Spinal cord (tissue), 10 donors: ENCODE results near the gene ZNF846. TPM values are rescaled to one million over a fixed set of nuclear protein-coding genes. Genes with fewer than 3 reads are reported as not detected.

Source experiments
- DNase-seq, 6 donors: peaks; one replicate each; pipeline versions ENCODE4 v3.0.0 to v3.0.0-alpha.2; 2013 to 2015; ENCODE audit warnings: low spot score in 6 of 6, low read depth in 4 of 6
- H3K27ac ChIP-seq: one replicate; pipeline ENCODE4 v1.5.1; 2013; ENCODE audit warnings: low read depth, low read length, control low read depth
- H3K27me3 ChIP-seq: one replicate; pipeline ENCODE4 v1.6.1; 2013; ENCODE audit warnings: low read length; ENCODE audit not compliant: control insufficient read depth, insufficient read depth
- H3K36me3 ChIP-seq: one replicate; pipeline ENCODE4 v1.6.1; 2013; ENCODE audit warnings: low read length; ENCODE audit not compliant: control insufficient read depth, insufficient read depth
- H3K4me1 ChIP-seq: one replicate; pipeline ENCODE4 v1.6.1; 2013; ENCODE audit warnings: low read length; ENCODE audit not compliant: control insufficient read depth, insufficient read depth
- H3K4me3 ChIP-seq: one replicate; pipeline ENCODE4 v1.5.1; 2013; ENCODE audit warnings: low read depth, low read length, control low read depth
- H3K9me3 ChIP-seq: one replicate; pipeline ENCODE4 v1.6.1; 2013; ENCODE audit warnings: low read length; ENCODE audit not compliant: control insufficient read depth, insufficient read depth
- WGBS: methylation state at CpG from one replicate; pipeline ENCODE4 v1.1.5; 2013; ENCODE audit warnings: missing lambda C conversion rate; ENCODE audit not compliant: insufficient coverage; 5-methylcytosine and 5-hydroxymethylcytosine counted together
- polyA plus RNA-seq, 2 donors: library from polyadenylated mRNA; unstranded; fragments of 120-200 nt; gene quantifications; one replicate each; pipeline ENCODE4 v1.2.1, GENCODE V29; 2013; ENCODE audit not compliant: insufficient read length in 2 of 2
- total RNA-seq, 2 donors: library from RNA; depleted of rRNA in 1 of 2; stranded (reverse); fragments of 120-200 nt in 1 of 2; fragments of >200 nt in 1 of 2; gene quantifications; one replicate each; pipeline versions ENCODE4 v1.2.3 to v1.2.4, GENCODE V29; 2013 to 2014
- donor health status: healthy.

ZNF846 gene
- total and polyA plus RNA-seq, 4 donors: 16.5 to 36.6 (median 27.0) TPM

DNA sequence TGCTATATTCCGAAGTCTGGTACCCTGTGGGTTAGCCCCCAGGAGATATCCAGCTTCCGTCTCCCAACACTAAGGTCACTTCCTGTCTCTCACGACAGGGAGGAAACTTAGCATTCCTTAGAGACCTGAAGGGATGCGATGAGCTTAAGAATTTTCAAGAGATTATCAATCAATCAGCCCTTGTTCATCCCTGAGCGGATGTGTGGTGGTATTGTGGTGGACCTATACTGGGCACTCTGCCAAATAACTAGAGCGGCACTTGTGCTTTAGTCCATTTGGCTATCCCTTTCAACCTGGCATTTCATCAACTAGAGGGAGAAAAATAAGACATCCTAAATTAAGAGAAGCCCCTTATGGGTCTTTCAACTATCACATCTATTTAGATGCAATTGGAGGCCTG is 62.7 kb downstream of the ZNF846 start:
- no peaks in the 10 kb centered on the region for H3K9me3 ChIP-seq
- H3K4me3 ChIP-seq: no peak overlapping the region
- no CpG with 5 or more reads among the region's 6 CpGs for WGBS
- peak in 2 of 6 donors; percentile 15 to 42 for DNase-seq
- H3K27ac ChIP-seq: no peak overlapping the region
- H3K4me1 ChIP-seq: no peaks in the 10 kb centered on the region
- no peaks in the 10 kb centered on the region for H3K27me3 ChIP-seq
- no peaks in the 10 kb centered on the region for H3K36me3 ChIP-seq

DNA sequence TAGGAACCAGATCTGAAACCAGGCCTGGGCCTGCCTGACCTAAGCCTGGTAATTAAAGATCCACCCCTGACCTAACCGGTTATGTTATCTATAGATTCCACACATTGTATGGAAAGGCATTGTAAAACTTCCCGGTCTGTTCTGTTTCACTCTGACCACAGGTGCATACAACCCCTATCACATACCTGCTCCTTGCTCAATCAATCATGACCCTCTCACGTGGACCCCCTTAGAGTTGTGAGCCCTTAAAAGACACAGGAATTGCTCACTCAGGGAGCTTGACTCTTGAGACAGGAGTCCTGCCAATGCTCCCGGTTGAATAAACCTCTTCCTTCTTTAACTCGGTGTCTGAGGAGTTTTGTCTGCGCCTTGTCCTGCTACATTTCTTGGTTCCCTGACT is 66.4 kb downstream of the ZNF846 start:
- Histone ChIP-seq H3K27ac (no peak overlapping the region), H3K9me3 (no peaks in the 10 kb centered on the region), H3K4me3 (no peak overlapping the region), H3K36me3 (no peaks in the 10 kb centered on the region), H3K4me1 (no peaks in the 10 kb centered on the region), H3K27me3 (no peaks in the 10 kb centered on the region)
- no peak for DNase-seq
- WGBS: 89% methylated on average over 5 of the region's 6 CpGs

Other genes with a start within 250 kb of the ZNF846 start
- 10 to 100 TPM; 27.2 to 28.7 TPM for gene ZNF426, start 230.1 kb downstream of the ZNF846 start, total RNA-seq
- 10 to 100 TPM; 13.1 to 14.9 TPM for gene ZNF426, start 230.1 kb downstream of the ZNF846 start, polyA plus RNA-seq
- 10 to 100 TPM; 46.2 to 54.9 TPM for gene ZNF121, start 184.2 kb downstream of the ZNF846 start, total RNA-seq
- 10 to 100 TPM; 13.7 to 17.8 TPM for gene ZNF121, start 184.2 kb downstream of the ZNF846 start, polyA plus RNA-seq
- gene ZNF561, start 147.5 kb downstream of the ZNF846 start, total RNA-seq: 10 to 100 TPM; 37.4 to 46.3 TPM
- gene ZNF561, start 147.5 kb downstream of the ZNF846 start, polyA plus RNA-seq: 10 to 100 TPM; 25.3 to 33.3 TPM
- 10 to 100 TPM; 57.6 to 65.1 TPM for gene ZNF562, start 93.6 kb downstream of the ZNF846 start, total RNA-seq
- 10 to 100 TPM; 22.6 to 22.7 TPM for gene ZNF562, start 93.6 kb downstream of the ZNF846 start, polyA plus RNA-seq
- gene FBXL12, start 50.3 kb upstream of the ZNF846 start, total RNA-seq: 10 to 100 TPM in 1 of 2 donors, 1 to 10 TPM in 1; 7.6 to 16.3 TPM
- 10 to 100 TPM; 18.5 to 30.9 TPM for gene FBXL12, start 50.3 kb upstream of the ZNF846 start, polyA plus RNA-seq
- 100 to 1,000 TPM; 142 to 503 TPM for gene UBL5, start 59.2 kb upstream of the ZNF846 start, total RNA-seq
- 100 to 1,000 TPM; 304 to 319 TPM for gene UBL5, start 59.2 kb upstream of the ZNF846 start, polyA plus RNA-seq
- gene PIN1, start 66.6 kb upstream of the ZNF846 start, total RNA-seq: 100 to 1,000 TPM; 124 to 143 TPM
- 100 to 1,000 TPM; 191 to 227 TPM for gene PIN1, start 66.6 kb upstream of the ZNF846 start, polyA plus RNA-seq
- gene OLFM2, start 167.8 kb upstream of the ZNF846 start, total RNA-seq: 10 to 100 TPM; 47.9 to 79.2 TPM
- gene OLFM2, start 167.8 kb upstream of the ZNF846 start, polyA plus RNA-seq: 100 to 1,000 TPM; 237 to 251 TPM
- 10 to 100 TPM; 11.6 to 18.1 TPM for gene COL5A3, start 241.8 kb upstream of the ZNF846 start, total RNA-seq
- 10 to 100 TPM in 1 of 2 donors, 1 to 10 TPM in 1; 7.8 to 17.8 TPM for gene COL5A3, start 241.8 kb upstream of the ZNF846 start, polyA plus RNA-seq
- gene RDH8, start 244.7 kb upstream of the ZNF846 start, total RNA-seq: not detected
- gene RDH8, start 244.7 kb upstream of the ZNF846 start, polyA plus RNA-seq: not detected